SK-N-SH (cell line): Measurements from ENCODE around the gene METRNL. TPM values are rescaled to one million over a fixed set of nuclear protein-coding genes. Genes with fewer than 3 reads are reported as not detected.

Experiments used
- CTCF ChIA-PET: fragments of 300-600, 350-600 bp; formaldehyde crosslinking; extraction: SDS; loops from one replicate; lab custom pipeline; 2021; lab: Yijun Ruan, JAX
- POLR2A ChIA-PET: fragments of 350-600 bp; sonication (Branson Sonifier 250); formaldehyde crosslinking; extraction: SDS; loops from one replicate; lab custom pipeline; 2020; ENCODE audit warnings: antibody characterized with exemption, inconsistent platforms; lab: Yijun Ruan, JAX
- DNase-seq: peaks from one replicate; pipeline ENCODE4 v3.0.0; 2012
- H2AFZ ChIP-seq: fragments of 200-600 bp; sonication (generic); 2 replicates; pipeline ENCODE4 v1.8.1; 2016; ENCODE audit warnings: antibody characterized with exemption, mild to moderate bottlenecking, low read depth
- H3F3A ChIP-seq: fragments of 200-600 bp; sonication (generic); replicated peaks from 2 replicates; pipeline ENCODE3; 2016; ENCODE audit warnings: antibody characterized with exemption, mild to moderate bottlenecking; ENCODE audit not compliant: insufficient read depth
- H3K27ac ChIP-seq, 2 experiments: fragments of 200-500 bp in 1 of 2; fragments of 200-600 bp in 1 of 2; sonication (Bioruptor generic) in 1 of 2; sonication (generic), shearing (Covaris generic) in 1 of 2; 2 replicates each; pipeline versions ENCODE4 v1.5.1 to v1.6.1; 2014 to 2016; ENCODE audit warnings: low read depth in 2 of 2, inconsistent platforms in 1 of 2, low read length in 1 of 2, mild to moderate bottlenecking in 1 of 2, mixed read lengths in 1 of 2
- H3K27me3 ChIP-seq: fragments of 200-600 bp; sonication (generic), shearing (Covaris generic); 2 replicates; pipeline ENCODE4 v1.6.1; 2016; ENCODE audit warnings: mixed run types; ENCODE audit not compliant: insufficient read depth
- H3K36me3 ChIP-seq, 2 experiments: fragments of 200-500 bp in 1 of 2; fragments of 200-600 bp in 1 of 2; sonication (Bioruptor generic) in 1 of 2; sonication (generic) in 1 of 2; replicated peaks in 1 of 2; 2 replicates each; pipeline versions ENCODE3 to v1.5.1; 2014 to 2016; ENCODE audit warnings: low read length in 1 of 2, mild to moderate bottlenecking in 1 of 2; ENCODE audit not compliant: insufficient read depth in 2 of 2, control insufficient read depth in 1 of 2
- H3K4me1 ChIP-seq, 2 experiments: fragments of 200-500 bp in 1 of 2; fragments of 200-600 bp in 1 of 2; sonication (Bioruptor generic) in 1 of 2; sonication (generic), shearing (Covaris generic) in 1 of 2; 2 replicates each; pipeline versions ENCODE4 v1.5.1 to v1.6.1; 2014 to 2016; ENCODE audit warnings: low read depth in 1 of 2, low read length in 1 of 2, mixed run types in 1 of 2; ENCODE audit not compliant: insufficient read depth in 2 of 2, control insufficient read depth in 1 of 2
- H3K4me2 ChIP-seq: fragments of 200-600 bp; sonication (generic), shearing (Covaris generic); 2 replicates; pipeline ENCODE4 v1.6.1; 2017; ENCODE audit warnings: mixed run types
- H3K4me3 ChIP-seq, 2 experiments: fragments of 200-500 bp in 1 of 2; fragments of 200-600 bp in 1 of 2; sonication (Bioruptor generic) in 1 of 2; sonication (generic), shearing (Covaris generic) in 1 of 2; 2 replicates each; pipeline versions ENCODE4 v1.5.1 to v1.8.1; 2014 to 2016; ENCODE audit warnings: low read depth in 2 of 2, inconsistent platforms in 1 of 2, low read length in 1 of 2, mild to moderate bottlenecking in 1 of 2, mixed read lengths in 1 of 2, moderate library complexity in 1 of 2
- H3K79me2 ChIP-seq: fragments of 200-600 bp; sonication (generic); 2 replicates; pipeline ENCODE4 v1.8.1; 2017; ENCODE audit warnings: mild to moderate bottlenecking; ENCODE audit not compliant: insufficient read depth
- H3K9ac ChIP-seq: fragments of 200-600 bp; sonication (generic); 2 replicates; pipeline ENCODE4 v1.6.1; 2017; ENCODE audit warnings: mixed run types
- H3K9me2 ChIP-seq: fragments of 200-600 bp; sonication (generic); 2 replicates; pipeline ENCODE4 v1.6.1; 2017; ENCODE audit warnings: mixed run types
- H3K9me3 ChIP-seq: fragments of 200-600 bp; sonication (generic); 2 replicates; pipeline ENCODE4 v1.6.1; 2017; ENCODE audit warnings: mixed run types, mild to moderate bottlenecking, moderate library complexity
- H4K20me1 ChIP-seq: fragments of 200-600 bp; sonication (generic); 2 replicates; pipeline ENCODE4 v1.6.1; 2017; ENCODE audit warnings: mild to moderate bottlenecking, mixed run types; ENCODE audit not compliant: insufficient read depth
- CTCF ChIP-seq: fragments of 200-600 bp; sonication (generic); IDR thresholded peaks from 2 replicates; pipeline ENCODE4 v1.6.1; 2017; ENCODE audit warnings: antibody characterized with exemption, mild to moderate bottlenecking, moderate library complexity
- ELF1 ChIP-seq: IDR thresholded peaks from 2 replicates; pipeline ENCODE4 v1.4.0; 2012
- FOXM1 ChIP-seq: IDR thresholded peaks from 2 replicates; pipeline ENCODE4 v1.4.0; 2012; ENCODE audit warnings: low read depth, mild to moderate bottlenecking
- GABPA ChIP-seq: IDR thresholded peaks from 2 replicates; pipeline ENCODE4 v1.4.0; 2012; ENCODE audit warnings: low read depth, mild to moderate bottlenecking
- GATA2 ChIP-seq: sonication (generic); formaldehyde crosslinking; IDR thresholded peaks from 2 replicates; pipeline ENCODE4 v1.5.0; 2020; ENCODE audit warnings: mild to moderate bottlenecking, missing genetic modification reagents
- MXI1 ChIP-seq: IDR thresholded peaks from 2 replicates; pipeline ENCODE4 v1.6.1; 2012; ENCODE audit warnings: mild to moderate bottlenecking, low read depth, low read length, improper control_type of control experiment
- NFIC ChIP-seq: IDR thresholded peaks from 2 replicates; pipeline ENCODE4 v1.4.0; 2012; ENCODE audit warnings: borderline replicate concordance
- PBX3 ChIP-seq: IDR thresholded peaks from 2 replicates; pipeline ENCODE4; 2012
- POLR2AphosphoS5 ChIP-seq: IDR thresholded peaks from 2 replicates; pipeline ENCODE4 v1.6.1; 2012; ENCODE audit warnings: low read depth, low read length
- RAD21 ChIP-seq: IDR thresholded peaks from 2 replicates; pipeline ENCODE4 v1.6.1; 2012; ENCODE audit warnings: mild to moderate bottlenecking, low read length
- RFX5 ChIP-seq: IDR thresholded peaks from 2 replicates; pipeline ENCODE4 v1.6.1; 2012; ENCODE audit warnings: mild to moderate bottlenecking, improper control_type of control experiment, low read length
- SMC3 ChIP-seq: IDR thresholded peaks from 2 replicates; pipeline ENCODE4 v1.6.1; 2012; ENCODE audit warnings: low read depth, low read length, improper control_type of control experiment
- TEAD4 ChIP-seq: IDR thresholded peaks from 2 replicates; pipeline ENCODE4 v1.4.0; 2012; ENCODE audit warnings: mild to moderate bottlenecking, borderline replicate concordance; ENCODE audit not compliant: insufficient read depth
- USF1 ChIP-seq: IDR thresholded peaks from 2 replicates; pipeline ENCODE4 v1.4.0; 2012; ENCODE audit warnings: low read depth, borderline replicate concordance
- YY1 ChIP-seq: IDR thresholded peaks from 2 replicates; pipeline ENCODE4 v1.4.0; 2012; ENCODE audit warnings: low read depth, mild to moderate bottlenecking
- ZBTB33 ChIP-seq: IDR thresholded peaks from 2 replicates; pipeline ENCODE4 v1.4.0; 2012; ENCODE audit warnings: low read depth, borderline replicate concordance
- WGBS: methylation state at CpG from one replicate; pipeline ENCODE4 v1.1.6; 2017; ENCODE audit warnings: low lambda C conversion rate; 5-methylcytosine and 5-hydroxymethylcytosine counted together
- polyA plus RNA-seq, 3 experiments: library from polyadenylated mRNA; depleted of rRNA; stranded (reverse); fragments of >200 nt; gene quantifications; 2 replicates each; pipeline ENCODE4 v1.2.3, GENCODE V29; 2012

METRNL gene
- polyA plus RNA-seq, 1 of the 3 experiments (the other 2 are of a cell fraction), result 75.5 TPM

- POLR2A ChIA-PET, result no interaction called here
- H3K9me2 ChIP-seq, result no peaks in the 10 kb centered on the region
- no peaks in the 10 kb centered on the region for H3K27me3 ChIP-seq
- no peaks in the 10 kb centered on the region for H3F3A ChIP-seq
- H3K27ac ChIP-seq, result no peak overlapping the region
- no peak overlapping the region for H2AFZ ChIP-seq
- DNase-seq, result no peak
- no peak overlapping the region for H3K4me3 ChIP-seq
- 85% methylated on average over 25 of the region's 45 CpGs for WGBS
- no peaks in the 10 kb centered on the region for H3K9me3 ChIP-seq
- TF ChIP-seq YY1, result no peak
- no peak for TF ChIP-seq POLR2AphosphoS5
- H3K4me1 ChIP-seq, result peaks cover 0 to 37% of the 10 kb centered on the region in 2 experiments; a peak in 1 of 4 replicates
- no peaks in the 10 kb centered on the region for H3K36me3 ChIP-seq
- no peaks in the 10 kb centered on the region for H3K79me2 ChIP-seq
- no peak overlapping the region for H3K4me2 ChIP-seq
- CTCF ChIA-PET, result interaction anchor here (1.7 kb wide), 1 partner anchor 9 kb away, joined by 4 read pairs; no protein-coding TSS in a partner anchor
- no peak overlapping the region for H3K9ac ChIP-seq
- H4K20me1 ChIP-seq, result no peaks in the 10 kb centered on the region
Observed at GRCh38 chr17:83074486-83075223, 4.8 kb upstream of the METRNL start.

- no peak overlapping the region for H3K4me3 ChIP-seq
- H3K27ac ChIP-seq, result no peak overlapping the region
- no peaks in the 10 kb centered on the region for H3K9me3 ChIP-seq
- H3K4me1 ChIP-seq, result peaks cover 0 to 30% of the 10 kb centered on the region in 2 experiments; a peak in 1 of 4 replicates
- H3K4me2 ChIP-seq, result no peak overlapping the region
- no peaks in the 10 kb centered on the region for H4K20me1 ChIP-seq
- CTCF ChIA-PET, result interaction anchor here (1.2 to 2.1 kb wide), 4 partner anchors 10 to 294 kb away, joined by 4 to 12 read pairs (median 4); no protein-coding TSS in a partner anchor
- no peaks in the 10 kb centered on the region for H3K9me2 ChIP-seq
- H3K79me2 ChIP-seq, result no peaks in the 10 kb centered on the region
- TF ChIP-seq ZBTB33 (no peak), RFX5 (no peak), RAD21 (no peak), SMC3 (no peak), PBX3 (no peak), GATA2 (no peak), TEAD4 (no peak), NFIC (no peak), GABPA (no peak), FOXM1 (no peak), CTCF (no peak), MXI1 (no peak), USF1 (no peak), ELF1 (no peak)
- TF ChIP-seq, all 33 proteins: peak for 0
- no peaks in the 10 kb centered on the region for H3F3A ChIP-seq
- H3K36me3 ChIP-seq, result no peaks in the 10 kb centered on the region
- 86% methylated on average over 21 of the region's 21 CpGs for WGBS
- POLR2A ChIA-PET, result no interaction called here
- H3K9ac ChIP-seq, result no peak overlapping the region
- no peak for DNase-seq
- H2AFZ ChIP-seq, result no peak overlapping the region
- no peaks in the 10 kb centered on the region for H3K27me3 ChIP-seq
Observed at GRCh38 chr17:83075270-83075880, 4.0 kb upstream of the METRNL start.
